IPS-15b (cell line): Measurements from ENCODE around the gene PAQR5.
A peak's percentile ranks its signal among the peaks of the same experiment; 100 is the strongest.
"Not testable (repeated sequence)": the region's sequence is repeated elsewhere in the genome, so short reads cannot be mapped to it uniquely, and the experiment has no call there.

Experiments
- H3K27me3 ChIP-seq: one replicate; pipeline ENCODE4 v1.6.1; 2013; ENCODE audit warnings: low read length; ENCODE audit not compliant: control insufficient read depth, insufficient read depth
- H3K36me3 ChIP-seq: one replicate; pipeline ENCODE4 v1.6.1; 2013; ENCODE audit warnings: low read length; ENCODE audit not compliant: control insufficient read depth, insufficient read depth
- H3K4me1 ChIP-seq: one replicate; pipeline ENCODE4 v1.6.1; 2013; ENCODE audit warnings: mild to moderate bottlenecking, low read length; ENCODE audit not compliant: control insufficient read depth, insufficient read depth
- H3K4me3 ChIP-seq: one replicate; pipeline ENCODE4 v1.5.1; 2013; ENCODE audit warnings: low read depth, low read length
- H3K9ac ChIP-seq: one replicate; pipeline ENCODE4 v1.6.1; 2013; ENCODE audit warnings: low read depth, mild to moderate bottlenecking, low read length
- H3K9me3 ChIP-seq: one replicate; pipeline ENCODE4 v1.6.1; 2013; ENCODE audit warnings: mild to moderate bottlenecking, low read length; ENCODE audit not compliant: control insufficient read depth, insufficient read depth

The PAQR5 gene

DNA sequence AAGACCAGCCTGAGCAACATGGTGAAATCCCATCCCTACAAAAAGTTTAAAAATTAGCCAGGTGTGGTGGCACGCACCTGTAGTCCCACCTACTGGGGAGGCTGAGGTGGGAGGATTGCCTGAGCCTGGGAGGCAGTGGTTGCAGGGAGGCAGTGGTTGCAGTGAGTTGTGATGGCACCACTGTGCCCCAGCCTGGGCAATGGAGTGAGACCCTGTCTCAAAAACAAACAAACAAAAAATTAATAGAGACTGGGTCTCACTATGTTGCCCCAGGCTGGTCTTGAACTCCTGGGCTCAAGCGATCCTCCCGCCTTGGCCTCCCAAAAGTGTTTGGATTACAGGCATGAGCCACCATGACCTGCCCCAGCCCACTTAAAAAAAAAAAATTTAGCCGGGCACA lies 151.5 kb downstream of the PAQR5 start:
- not testable (repeated sequence) for H3K4me3 ChIP-seq, H3K4me1 ChIP-seq, H3K9ac ChIP-seq, H3K27me3 ChIP-seq, H3K9me3 ChIP-seq
- H3K36me3 ChIP-seq = peaks cover 22% of the 10 kb centered on the region

GRCh38 chr15:69450968-69451695 lies 152.4 kb downstream of the PAQR5 start:
- H3K9me3 ChIP-seq = no peaks in the 10 kb centered on the region
- peaks cover 27% of the 10 kb centered on the region for H3K36me3 ChIP-seq
- no peaks in the 10 kb centered on the region for H3K27me3 ChIP-seq
- no peak overlapping the region for H3K9ac ChIP-seq
- H3K4me1 ChIP-seq = no peaks in the 10 kb centered on the region
- no peak overlapping the region for H3K4me3 ChIP-seq

DNA sequence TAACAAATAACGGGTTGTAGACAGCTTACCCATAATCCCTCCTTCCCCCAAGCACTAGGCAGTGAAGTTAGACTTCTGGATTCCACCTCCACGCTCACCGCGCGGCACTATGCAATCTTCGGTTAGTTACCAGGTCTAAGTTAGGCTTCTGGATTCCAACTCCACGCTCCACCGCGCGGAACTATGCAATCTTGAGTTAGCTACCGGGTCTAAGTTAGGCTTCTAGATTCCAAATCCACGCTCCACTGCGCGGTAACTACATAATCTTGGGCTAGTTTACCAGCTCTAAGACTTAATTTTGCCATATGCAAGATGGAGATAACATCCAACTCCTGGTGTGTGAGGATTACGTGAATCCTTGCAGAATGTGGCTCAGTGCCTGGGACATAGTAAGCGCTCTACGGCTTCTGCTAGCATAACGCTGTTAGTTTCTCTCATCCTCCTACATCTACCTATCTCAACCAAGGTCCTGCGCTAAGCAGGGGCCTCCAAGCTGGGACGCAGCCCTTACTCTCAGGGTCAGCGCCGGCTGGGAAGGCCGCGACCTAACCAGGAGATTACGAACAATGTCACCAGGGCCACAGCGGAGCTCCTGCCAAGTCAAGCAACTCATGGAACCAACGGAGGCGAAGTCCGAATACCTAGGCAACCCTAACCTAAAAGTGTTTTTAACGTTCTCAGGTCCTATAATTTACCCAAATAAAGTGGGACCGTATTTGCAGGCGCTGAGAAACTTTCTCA lies 153.4 kb downstream of the PAQR5 start:
- no peaks in the 10 kb centered on the region for H3K27me3 ChIP-seq
- peaks cover 20% of the 10 kb centered on the region for H3K36me3 ChIP-seq
- H3K4me3 ChIP-seq = peak overlapping the region; percentile 65
- H3K9me3 ChIP-seq = no peaks in the 10 kb centered on the region
- no peaks in the 10 kb centered on the region for H3K4me1 ChIP-seq
- H3K9ac ChIP-seq = peak overlapping the region; percentile 70

DNA sequence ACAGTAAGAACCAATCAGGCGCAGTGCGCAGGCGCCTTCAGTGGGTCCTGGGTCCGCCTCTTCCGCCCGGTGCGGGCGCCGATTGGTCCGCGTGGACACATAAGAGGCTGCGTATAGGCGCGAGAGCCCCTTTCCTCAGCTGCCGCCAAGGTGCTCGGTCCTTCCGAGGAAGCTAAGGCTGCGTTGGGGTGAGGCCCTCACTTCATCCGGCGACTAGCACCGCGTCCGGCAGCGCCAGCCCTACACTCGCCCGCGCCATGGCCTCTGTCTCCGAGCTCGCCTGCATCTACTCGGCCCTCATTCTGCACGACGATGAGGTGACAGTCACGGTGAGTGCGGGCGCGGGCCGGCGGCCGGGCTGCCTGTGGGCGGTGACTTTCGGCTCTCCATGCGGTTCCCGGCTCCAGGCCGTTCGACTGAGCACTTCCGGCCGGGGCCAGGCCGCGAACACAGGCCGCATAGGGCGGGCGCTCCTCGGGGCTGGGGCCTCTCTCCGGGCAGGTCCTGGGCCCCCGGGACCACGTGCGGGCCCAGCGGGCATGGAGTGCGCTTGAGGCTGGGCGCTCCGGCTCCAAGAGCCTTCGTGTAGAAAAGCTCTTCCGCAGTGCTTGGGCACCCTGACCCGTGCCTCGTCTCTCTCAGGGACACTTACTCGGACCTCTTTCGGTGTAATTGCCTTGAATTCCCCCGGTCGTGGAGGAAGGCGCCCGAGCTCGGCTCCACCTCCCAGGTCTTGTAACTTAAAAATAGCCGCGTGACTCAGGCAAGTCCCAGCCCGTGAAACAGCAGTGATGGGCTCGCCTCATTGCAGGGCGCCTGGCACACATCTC lies 154.2 kb downstream of the PAQR5 start, which contains the start of gene RPLP1:
RPLP1 (plus strand) TSS at position 127 of the 830 bp plus-strand sequence; CDS start at position 258, 131 bp downstream.
- peak within 1 kb of the TSS; percentile 65 for H3K4me3 ChIP-seq
- H3K4me1 ChIP-seq = no peaks in the 10 kb centered on the region
- H3K9ac ChIP-seq = peak within 1 kb of the TSS; percentile 92
- no peaks in the 10 kb centered on the region for H3K9me3 ChIP-seq
- H3K27me3 ChIP-seq = no peaks in the 10 kb centered on the region
- H3K36me3 ChIP-seq = peaks cover 16% of the 10 kb centered on the region

DNA sequence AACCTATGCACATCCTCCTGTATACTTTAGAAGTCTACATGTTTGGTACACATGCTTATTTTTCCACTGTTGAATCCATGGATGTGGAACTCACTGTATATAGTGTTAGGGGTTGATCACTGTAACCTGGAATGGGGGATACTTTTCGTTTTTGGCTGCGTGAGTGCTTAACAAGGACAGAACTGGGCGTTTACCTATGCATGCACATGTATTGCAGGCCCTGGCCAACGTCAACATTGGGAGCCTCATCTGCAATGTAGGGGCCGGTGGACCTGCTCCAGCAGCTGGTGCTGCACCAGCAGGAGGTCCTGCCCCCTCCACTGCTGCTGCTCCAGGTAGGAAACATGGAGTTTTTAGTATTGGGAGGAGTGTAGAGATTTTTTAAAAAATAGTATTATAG lies 156.2 kb downstream of the PAQR5 start:
- Histone ChIP-seq H3K36me3 (peaks cover 16% of the 10 kb centered on the region), H3K9me3 (no peaks in the 10 kb centered on the region), H3K9ac (peak overlapping the region; percentile 2), H3K4me1 (no peaks in the 10 kb centered on the region), H3K27me3 (no peaks in the 10 kb centered on the region), H3K4me3 (peak overlapping the region; percentile 65)

GRCh38 chr15:69456208-69457166 lies 157.8 kb downstream of the PAQR5 start:
- H3K9ac ChIP-seq = no peak overlapping the region
- no peak overlapping the region for H3K4me3 ChIP-seq
- H3K36me3 ChIP-seq = peaks cover 16% of the 10 kb centered on the region
- no peaks in the 10 kb centered on the region for H3K27me3 ChIP-seq
- no peaks in the 10 kb centered on the region for H3K4me1 ChIP-seq
- no peaks in the 10 kb centered on the region for H3K9me3 ChIP-seq
